GM21619 (cell line): ENCODE measurements around the gene NDUFS6.
A peak's percentile ranks its signal among the peaks of the same experiment; 100 is the strongest.
"Not testable (repeated sequence)": the region's sequence is repeated elsewhere in the genome, so short reads cannot be mapped to it uniquely, and the experiment has no call there.

Experiments
- ATAC-seq: cut with Tn5 transposase; IDR thresholded peaks from one replicate; pipeline ENCODE4 v1.9.1; 2021; ENCODE audit not compliant: unreplicated experiment

The NDUFS6 gene

DNA sequence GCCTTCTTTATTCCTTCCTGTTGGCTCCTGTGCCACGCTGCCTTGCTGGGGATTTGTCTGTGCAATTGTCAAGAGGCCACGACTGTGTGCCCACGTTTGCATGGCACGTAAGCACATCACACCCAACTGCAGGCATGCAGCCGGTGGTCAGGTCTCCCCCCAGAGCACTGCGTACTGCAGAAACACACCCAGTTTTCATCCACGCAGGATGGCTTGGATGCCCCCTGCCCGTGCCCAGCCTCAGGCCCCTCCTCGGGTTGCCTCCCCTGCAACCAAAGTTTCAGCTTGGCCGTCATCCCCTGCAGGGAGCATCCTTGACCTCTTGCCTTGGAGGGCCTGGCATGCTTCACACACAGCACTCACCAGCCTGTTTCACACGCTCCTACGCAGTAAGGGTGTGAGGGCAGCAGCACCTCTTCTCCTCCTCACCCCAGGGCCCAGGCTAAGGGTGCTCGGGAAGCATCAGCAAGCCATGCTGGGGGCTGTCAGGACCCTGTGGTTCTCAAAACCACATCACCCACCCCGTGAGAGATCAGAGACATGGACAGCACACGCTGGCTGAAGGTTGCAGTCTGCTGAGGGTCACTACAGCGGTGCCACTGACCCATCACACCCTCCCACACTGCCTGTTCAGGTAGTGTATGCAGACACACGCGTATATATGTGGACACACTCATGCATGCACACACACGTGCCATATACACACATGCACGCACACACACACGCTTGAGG lies 4.7 kb upstream of the NDUFS6 start:
- ATAC-seq = no peak

DNA sequence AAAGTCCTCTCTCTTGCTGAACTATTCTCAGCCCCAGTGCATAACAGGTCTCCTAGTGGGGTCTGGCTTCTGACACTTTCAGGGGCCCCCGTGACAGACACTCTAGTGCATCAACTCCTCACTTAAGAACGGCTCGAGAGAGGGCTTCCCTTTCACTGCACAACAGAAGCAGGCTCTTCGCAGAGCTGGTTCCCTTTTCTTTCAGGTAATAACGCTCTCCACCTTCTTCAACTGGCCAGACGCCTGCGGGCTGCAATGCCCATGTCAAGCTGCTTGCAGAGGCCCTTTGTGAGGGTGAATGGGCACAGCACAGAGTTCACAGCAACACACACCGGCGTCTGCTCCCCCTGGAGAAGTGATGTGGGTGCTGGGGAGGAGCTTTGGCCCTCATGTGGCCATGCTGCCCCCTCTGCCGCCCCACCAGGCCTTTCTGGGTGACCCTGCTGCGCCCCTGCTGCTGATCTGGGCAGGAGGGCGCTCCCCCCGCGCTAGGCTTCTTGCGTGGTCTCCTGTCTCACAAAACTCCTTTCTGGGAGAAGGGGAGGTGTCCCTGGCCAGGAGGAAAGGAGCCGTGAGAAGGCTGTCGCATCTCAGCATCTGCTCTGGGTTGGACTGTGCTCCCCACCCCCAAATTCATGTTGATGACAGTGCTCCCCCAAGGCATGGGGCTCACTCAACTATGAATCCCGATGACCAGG lies 4.0 kb upstream of the NDUFS6 start:
- no peak for ATAC-seq

DNA sequence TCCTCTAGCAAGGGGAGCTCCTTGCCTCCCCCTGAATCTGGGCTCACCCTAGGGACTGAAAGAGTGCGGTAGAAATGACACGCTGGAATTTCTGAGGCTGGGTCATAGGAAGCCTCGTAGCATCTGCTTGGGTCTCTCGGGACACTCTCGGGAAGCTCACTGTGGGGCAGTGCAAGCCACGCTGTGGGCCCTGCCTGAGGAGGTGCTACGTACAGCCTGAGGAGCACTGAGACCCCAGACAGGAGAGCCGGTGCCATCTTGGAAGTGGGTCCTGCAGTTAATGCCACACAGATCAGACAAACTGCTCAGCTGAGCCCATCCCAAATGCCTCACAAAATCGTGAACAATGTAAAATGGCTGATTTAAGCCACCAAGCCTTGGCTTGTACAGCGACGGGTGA lies 3.4 kb upstream of the NDUFS6 start:
- ATAC-seq = no peak

DNA sequence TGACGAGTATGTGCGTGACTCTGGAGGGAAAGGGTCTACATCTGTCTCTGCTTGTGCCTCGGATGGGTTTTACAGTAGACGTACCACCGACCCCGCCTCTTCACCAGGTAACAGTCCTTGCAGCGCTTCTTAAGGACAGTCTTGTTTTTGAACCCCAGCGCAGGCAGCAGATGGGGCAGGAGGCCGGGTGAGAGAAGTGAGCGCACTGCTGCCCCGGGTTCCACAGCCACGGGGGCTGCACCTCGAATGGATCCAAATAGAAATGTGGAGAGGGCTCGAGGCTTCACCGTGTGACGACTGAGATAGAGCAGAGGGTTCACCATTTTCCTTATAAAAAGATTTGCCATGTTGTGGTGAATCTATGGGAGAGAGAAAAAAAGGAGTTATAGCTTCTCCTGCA lies 2.6 kb upstream of the NDUFS6 start:
- ATAC-seq = not testable (repeated sequence)

DNA sequence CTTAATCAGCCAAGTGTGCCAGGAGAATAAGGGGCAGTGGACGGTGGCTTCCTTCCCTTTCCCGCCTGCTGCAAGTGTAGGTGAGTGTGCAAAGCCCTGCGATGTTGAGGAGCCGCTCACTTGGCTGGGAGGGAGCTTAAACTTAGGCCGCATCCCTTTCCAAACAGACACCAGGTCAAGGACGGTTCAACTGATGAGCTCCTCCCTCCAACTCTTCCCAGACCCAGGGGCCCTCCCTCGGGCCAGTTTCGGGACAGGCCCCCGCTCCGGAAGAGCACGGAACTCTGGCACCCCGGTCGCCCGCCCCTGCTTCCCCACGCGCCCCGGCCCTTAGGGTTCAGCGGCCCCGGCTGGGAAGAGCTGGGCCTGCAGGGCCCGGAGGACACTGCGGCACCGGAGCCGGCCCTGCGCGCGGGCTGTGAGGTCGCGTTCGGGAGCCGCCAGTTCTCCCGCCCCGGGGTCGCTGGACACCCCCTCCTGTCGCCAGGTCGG lies 2.1 kb upstream of the NDUFS6 start:
- ATAC-seq = peak; percentile 35

DNA sequence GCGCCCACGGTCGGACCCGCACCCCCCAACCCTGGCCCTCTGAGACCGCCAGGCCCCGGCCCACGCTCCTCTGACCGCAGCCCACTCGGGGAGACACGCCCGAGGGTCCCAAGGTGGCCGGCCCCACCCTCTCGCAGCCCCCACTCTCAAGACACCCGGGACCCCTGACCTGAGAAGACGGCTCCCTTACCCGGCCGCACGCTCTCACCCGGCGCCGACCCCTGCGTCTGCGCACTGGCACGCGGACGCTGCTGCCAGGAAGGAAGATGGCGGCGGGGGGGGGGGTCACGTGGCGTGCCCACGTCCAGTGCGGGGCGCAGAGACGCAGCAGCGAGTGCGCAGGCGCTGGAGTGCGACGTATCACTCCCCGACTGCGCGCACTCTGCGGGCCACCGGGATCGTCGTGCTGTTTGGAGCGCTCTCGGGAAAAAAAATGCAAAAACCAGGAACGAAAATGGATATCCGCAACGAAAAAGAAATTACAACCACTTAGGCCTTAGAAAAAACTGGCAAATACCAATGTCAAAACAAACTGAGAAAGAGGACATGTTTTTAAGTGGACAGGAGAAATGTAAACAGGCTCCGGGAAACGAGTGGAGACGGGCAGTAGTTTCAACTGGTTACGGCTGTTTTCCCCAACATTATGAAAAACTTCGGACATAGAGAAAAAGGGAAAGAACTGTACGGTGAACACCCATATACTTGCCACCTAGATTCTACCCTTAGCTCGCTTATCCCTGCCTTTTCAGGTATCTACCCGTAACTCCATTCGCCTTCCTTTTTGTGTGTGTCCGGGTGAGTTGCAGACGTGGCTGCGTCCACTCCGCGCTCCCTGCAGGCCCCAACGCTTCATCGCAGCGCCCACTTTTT lies 1.4 kb upstream of the NDUFS6 start, which contains the start of gene MRPL36:
TSS of gene MRPL36 (minus strand) at position 236 of the 870 bp plus-strand sequence. CDS start 902 bp downstream, outside the sequence.
- ATAC-seq = peak; percentile 48

DNA sequence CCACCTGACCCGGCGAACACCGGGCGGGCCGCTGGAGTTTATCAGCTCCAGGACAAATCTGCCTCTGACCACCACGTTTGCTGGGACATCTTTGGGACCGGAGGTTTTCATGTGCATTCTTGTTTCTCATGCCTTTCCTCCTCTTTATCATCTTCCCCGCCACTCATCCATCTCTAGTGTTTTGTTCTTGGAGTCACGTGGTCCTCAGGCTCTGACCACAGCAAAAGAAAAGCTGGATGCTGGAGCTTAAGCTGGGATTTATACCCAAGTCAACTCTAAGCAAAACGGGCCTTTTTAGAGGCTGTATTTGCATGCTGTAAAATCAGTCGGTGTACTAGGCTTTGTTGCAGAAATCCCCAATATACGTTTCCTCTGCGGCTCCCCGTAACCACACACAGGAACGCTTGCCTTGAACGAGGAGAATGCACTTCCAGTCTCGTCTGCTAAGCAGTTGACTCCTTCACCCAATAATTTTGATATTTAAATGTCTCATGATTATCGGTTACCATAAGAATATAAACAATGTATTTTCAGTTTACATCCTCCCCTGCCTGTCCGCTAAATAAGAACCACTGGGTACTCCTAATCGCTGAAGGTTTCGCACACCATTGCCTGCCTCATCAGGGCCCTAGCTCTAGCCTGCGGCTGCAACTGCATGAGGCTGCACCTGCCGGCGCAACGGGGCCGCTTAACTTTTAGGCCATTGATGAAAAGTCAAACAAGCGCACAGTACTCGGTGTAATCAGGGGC lies 560 bp upstream of the NDUFS6 start:
- ATAC-seq = peak; percentile 30

DNA sequence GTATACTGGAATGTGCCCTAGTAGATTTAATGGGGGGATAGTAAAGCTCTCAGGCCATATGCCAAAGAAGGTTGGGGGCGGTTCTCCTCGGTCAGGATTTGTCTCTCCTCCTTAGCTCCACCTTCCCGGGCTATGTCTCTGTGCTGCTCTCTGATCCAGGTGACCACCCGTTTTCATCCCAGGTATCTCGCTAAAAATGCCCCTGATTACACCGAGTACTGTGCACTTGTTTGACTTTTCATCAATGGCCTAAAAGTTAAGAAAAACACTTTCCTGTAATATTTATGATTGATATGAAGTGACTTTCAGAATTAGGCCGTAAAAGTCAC lies 724 bp downstream of the NDUFS6 start:
- no peak for ATAC-seq

DNA sequence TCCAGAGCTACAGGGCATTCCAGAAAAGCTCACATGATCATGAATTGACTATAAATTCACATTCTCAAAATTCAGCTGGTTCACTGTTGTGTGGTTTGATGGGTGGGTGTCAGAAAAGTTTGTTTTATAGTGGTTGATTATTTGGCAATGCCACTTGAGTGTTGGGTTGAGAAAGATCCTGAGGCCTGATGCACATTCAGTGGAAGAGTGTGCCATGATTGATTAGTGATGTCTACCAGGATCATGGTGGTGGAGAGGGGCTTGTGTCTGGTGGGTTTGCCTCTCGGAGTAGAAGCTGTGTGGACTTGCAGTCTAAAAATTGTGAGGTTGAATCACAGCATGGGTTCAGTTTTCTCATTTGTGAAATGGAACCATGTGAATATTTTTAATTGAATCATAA lies 2.0 kb downstream of the NDUFS6 start:
- no peak for ATAC-seq

DNA sequence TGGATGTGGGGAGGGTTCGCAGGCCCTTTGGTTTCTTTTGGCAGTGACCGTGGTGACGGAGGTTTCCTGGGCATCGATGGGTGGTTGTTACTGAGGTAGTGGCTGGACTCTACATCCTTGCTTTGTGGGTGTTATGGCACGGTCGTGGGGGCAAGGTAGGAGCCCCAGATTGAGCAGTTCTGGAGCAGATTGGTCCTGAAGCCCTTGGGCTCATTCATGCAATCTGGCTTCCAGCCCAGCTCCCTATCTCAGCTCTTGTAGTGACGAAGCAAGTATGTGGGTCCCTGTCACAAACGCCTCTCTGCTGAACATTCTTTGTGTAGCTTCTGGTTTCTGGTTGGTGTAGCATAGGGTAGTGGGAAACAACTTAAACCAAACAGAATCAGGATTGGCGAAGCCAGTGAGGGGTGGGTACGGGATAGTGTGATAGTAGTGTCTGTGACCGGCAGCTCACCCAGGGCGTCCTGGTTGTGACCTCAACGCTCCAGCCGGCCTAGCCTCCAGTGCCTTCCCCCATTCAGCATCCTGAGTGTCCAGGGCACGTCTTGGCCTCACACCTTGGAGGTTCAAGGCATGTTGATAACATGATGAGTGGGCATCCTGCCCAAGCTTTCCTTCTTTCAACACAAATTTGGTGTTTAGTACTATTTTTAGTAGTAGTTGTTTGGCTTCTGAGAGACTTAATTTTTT lies 2.9 kb downstream of the NDUFS6 start:
- ATAC-seq = no peak

DNA sequence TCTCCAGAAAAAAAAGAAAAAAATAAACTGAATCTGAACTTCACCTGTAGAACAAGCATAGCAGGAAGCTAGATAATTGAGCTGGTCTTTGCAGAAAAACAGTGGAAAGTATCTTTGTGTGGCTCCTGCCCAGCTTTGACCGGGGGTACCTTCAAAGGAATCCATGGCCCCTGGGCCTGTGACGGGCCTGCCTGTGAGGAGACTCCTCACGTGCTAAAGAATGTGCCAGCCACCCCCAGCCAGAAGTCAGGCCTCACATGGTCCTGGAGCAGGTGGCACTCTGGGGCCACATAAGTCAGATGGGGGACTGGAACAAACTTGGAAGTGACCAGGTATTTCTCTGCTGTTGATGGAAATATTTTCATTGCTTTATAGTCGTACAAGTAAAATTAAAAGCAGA lies 4.1 kb downstream of the NDUFS6 start:
- no peak for ATAC-seq

DNA sequence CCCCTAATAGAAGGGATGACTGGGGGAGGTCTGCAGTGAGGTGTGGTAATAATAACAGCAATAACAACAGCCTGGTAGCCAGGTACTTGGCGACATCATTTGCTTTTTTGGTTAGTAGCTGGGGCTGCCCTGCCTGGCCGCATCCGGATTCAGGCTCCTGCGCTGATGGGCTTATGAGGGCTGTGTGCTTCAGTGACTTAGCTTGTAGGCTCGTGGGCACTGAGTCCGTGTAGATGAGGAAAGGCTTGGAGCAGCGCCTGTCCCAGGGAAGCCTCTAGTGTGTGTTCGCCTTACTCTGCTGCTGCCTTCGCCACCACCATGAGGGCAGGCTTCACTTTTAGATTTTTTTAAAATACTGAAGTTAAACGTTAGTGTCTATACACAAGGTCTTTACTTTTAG lies 4.5 kb downstream of the NDUFS6 start:
- no peak for ATAC-seq

DNA sequence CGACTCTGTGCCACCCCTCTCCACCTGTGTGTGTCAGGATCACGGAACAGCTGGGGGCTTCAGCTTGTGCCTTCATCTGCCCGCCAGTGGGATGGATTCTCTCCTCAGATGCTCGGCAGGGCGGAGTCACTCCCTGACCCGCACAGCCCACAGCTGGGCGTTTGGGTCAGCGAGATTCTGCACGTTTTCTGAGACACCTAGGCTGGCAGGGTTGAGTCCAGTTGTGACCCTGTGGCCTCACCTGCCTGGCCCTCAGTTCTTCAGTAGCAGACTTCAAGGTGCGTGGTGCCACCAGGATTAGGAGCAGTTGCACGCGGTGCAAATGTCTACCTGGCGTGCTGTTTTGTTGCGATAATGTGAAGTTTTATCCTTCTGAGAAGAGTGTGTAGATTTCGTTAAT lies 5.0 kb downstream of the NDUFS6 start:
- ATAC-seq = no peak

DNA sequence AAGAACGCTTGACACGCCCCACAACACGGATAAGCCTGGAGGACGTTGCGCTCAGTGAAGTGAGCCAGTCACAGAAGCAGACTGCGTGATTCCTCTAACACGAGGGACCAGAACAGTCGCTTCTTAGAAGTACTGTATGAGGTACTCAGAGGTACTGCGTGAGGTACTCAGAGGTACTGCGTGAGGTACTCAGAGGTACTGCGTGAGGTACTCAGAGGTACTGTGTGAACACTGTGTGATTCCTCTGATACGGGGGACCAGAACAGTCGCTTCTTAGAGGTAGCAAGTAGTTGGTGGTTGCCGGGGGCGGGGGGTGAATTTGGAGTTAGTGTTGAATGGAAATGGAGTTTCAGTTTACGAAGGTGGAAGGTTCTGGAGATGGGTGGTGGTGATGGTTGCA lies 5.8 kb downstream of the NDUFS6 start:
- ATAC-seq = no peak

DNA sequence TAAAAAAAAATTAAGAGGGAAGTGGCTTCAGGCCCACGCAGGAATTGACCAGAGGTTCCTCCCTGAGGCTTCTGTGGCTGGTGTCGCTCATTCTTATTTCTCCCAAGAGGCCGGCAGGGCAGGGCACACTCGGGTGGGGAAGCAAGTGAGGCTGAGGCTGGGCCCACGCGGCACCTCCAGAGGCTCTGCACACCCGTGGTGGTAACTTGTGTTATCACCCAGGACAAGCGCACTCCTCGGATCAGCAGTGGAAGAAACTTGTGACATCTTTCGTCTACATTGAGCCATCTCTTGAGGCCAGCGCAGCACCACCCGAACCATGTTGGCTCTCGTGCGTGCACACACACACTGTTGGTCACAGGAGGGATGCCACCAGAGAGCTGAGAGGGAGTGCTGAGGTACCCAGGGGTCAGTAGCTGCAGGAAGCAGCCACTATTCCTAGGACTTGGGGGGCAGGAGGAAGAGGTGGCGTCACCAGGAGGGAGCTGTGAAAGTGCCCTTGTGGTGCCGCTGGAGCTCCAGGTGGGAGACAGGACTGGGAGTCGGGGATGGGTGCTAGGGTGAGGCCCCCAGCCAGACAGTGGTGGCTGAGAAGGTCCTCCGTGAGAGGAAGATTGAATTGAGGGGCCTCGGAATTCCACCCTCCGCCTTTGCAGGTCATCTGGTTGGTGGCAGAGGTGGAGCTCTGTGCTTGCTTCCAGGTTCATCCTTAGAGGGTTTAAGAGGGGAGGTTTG lies 6.4 kb downstream of the NDUFS6 start:
- ATAC-seq = no peak

DNA sequence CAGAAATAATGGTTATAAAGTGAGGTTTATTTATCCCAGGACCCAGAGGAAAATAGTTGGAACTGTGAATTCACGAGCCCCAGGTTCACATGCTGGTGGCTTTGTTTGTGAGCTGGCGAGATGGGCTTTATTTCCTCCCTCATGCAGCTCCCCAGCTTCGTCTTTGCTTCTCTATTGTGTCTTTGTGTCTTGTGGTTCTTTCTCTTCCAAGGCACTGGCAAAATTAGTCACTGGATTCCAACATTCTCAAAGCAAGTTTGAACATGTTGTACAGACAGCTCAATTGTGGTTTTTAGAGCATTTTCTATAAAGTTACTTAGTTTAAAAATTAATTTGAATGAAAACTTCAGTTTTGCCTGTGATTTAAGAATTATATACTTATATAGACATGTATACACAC lies 7.2 kb downstream of the NDUFS6 start:
- no peak for ATAC-seq

DNA sequence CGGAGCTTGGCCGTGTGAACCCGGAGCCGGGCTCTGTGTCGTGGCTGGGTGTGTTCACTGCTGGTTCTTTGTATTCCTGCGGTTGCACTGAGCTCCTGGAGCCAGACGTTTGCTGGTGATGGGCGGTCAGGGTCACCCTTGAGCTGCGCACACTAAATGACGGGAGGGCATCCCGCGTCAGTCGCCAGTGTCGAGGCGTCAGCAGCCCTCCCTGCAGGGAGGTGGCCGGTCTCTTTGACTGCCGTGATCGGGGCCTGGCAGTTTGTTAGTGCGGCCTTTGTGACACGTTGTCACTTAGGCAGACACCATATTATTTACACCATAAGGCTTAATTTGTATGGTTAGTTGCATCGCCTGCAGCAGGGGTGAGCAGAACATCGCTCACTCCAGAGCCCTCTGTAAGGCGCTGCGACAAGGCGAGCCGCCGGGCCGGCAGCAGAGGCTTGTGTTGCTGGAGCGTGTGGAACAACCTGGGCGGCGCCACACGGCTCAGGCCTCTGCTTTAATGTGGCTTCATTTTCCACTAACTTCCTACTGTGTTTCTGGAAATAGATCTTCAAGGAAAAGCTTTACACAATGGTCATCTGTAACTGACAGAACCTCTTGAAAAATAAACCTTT lies 8.3 kb downstream of the NDUFS6 start:
- ATAC-seq = no peak

DNA sequence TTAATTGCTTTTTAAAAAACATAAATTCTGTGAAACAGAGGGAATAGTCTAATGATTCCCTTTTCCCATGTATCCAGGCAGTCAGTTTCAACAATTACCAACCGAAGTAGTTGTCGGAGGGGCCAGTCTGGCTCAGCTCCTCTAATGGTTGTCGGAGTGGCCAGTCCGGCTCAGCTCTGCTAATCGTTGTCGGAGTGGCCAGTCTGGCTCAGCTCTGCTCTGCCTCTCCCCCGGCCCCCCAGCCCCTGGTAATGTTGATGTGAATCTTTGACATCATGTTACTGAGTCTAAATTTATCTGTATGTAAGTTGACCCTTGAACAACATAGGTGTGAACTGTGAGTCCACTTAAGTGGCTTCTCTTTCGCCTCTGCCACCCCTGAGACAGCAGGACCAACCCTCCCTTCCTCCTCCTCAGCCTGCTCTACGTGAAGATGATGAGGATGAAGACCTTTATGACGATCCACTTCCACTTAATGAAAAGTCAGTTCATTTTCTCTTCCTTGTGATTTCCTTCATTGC lies 9.4 kb downstream of the NDUFS6 start:
- ATAC-seq = no peak
